Mesodermal cell (in vitro differentiated cells): Measurements from ENCODE around the gene PDRG1.
"Not testable (repeated sequence)": the region's sequence is repeated elsewhere in the genome, so short reads cannot be mapped to it uniquely, and the experiment has no call there.

Experiments
- H3K27ac ChIP-seq: 2 replicates; pipeline ENCODE4 v1.7.0; 2013; ENCODE audit warnings: mild to moderate bottlenecking, low read depth, low read length, moderate library complexity; ENCODE audit not compliant: severe bottlenecking
- H3K36me3 ChIP-seq: 2 replicates; pipeline ENCODE4 v1.7.1; 2013; ENCODE audit warnings: mild to moderate bottlenecking, low read length, moderate library complexity; ENCODE audit not compliant: control insufficient read depth, insufficient read depth
- H3K4me1 ChIP-seq: one replicate; pipeline ENCODE4 v1.7.1; 2013; ENCODE audit warnings: mild to moderate bottlenecking, low read length; ENCODE audit not compliant: insufficient read depth, control insufficient read depth, poor library complexity, severe bottlenecking
- H3K4me3 ChIP-seq: 2 replicates; pipeline ENCODE4 v1.7.0; 2013; ENCODE audit warnings: low read length, control low read depth, mild to moderate bottlenecking; ENCODE audit not compliant: insufficient read depth, poor library complexity, severe bottlenecking; ENCODE audit errors: extremely low read depth
- H3K9me3 ChIP-seq: 2 replicates; pipeline ENCODE4 v1.7.1; 2013; ENCODE audit warnings: mild to moderate bottlenecking, low read length, moderate library complexity; ENCODE audit not compliant: control insufficient read depth
- WGBS, 2 experiments: methylation state at CpG; one replicate each; pipeline ENCODE4 v1.1.5; 2013; ENCODE audit warnings: missing lambda C conversion rate in 2 of 2; ENCODE audit not compliant: insufficient coverage in 2 of 2; 5-methylcytosine and 5-hydroxymethylcytosine counted together

Gene PDRG1

DNA sequence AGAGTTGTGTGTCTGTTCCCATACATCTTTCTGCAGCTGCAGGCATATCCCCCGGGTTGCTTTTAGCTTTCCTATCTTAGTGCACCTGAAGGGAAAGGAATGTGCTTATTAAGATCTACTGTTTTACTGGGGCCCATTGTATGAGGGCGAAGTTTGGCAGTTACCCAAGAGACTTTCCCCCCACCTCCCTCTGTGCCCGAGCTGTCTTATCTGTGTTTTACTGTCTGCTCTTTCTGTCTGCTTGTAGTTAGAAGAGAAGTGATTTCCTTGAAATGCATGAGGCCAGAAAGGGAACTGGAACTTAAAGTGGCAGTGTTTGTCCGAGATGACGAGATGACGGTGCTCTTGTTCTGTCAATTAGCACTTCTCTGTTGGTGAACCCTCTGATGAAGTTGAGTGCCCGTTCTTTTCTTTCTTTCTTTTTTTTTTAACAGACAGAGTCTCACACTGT is 33.9 kb downstream of the PDRG1 start:
- H3K9me3 ChIP-seq, H3K4me3 ChIP-seq, H3K27ac ChIP-seq, H3K36me3 ChIP-seq, H3K4me1 ChIP-seq: not testable (repeated sequence)
- 78 to 79% methylated on average over 3 to 4 of the region's 7 CpGs for WGBS, 2 experiments

DNA sequence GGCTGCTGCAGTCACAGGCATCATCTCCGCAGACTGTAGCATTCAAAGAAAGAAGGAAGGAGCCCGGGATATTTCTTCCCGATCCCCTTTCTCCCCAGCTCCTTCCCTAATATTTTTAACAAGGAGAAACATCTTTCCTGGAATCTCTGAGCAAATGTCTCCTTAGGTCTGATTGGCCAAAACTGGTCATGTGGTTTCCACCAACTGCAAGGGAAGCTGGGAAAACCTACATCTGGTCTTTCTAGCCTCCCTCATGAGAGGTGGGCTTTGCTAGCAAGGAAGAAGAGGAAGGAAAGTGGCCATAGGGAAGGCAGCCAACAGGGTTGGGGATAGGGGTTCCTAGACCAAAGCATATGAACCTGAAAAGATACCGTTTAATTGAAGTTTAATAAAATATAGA is 35.1 kb downstream of the PDRG1 start:
- Histone ChIP-seq H3K36me3 (no peaks in the 10 kb centered on the region), H3K4me3 (no peak overlapping the region), H3K9me3 (no peaks in the 10 kb centered on the region), H3K4me1 (peaks cover 4% of the 10 kb centered on the region), H3K27ac (no peak overlapping the region)
- 100% methylated on average over 1 of the region's 4 CpGs for WGBS, 2 experiments

DNA sequence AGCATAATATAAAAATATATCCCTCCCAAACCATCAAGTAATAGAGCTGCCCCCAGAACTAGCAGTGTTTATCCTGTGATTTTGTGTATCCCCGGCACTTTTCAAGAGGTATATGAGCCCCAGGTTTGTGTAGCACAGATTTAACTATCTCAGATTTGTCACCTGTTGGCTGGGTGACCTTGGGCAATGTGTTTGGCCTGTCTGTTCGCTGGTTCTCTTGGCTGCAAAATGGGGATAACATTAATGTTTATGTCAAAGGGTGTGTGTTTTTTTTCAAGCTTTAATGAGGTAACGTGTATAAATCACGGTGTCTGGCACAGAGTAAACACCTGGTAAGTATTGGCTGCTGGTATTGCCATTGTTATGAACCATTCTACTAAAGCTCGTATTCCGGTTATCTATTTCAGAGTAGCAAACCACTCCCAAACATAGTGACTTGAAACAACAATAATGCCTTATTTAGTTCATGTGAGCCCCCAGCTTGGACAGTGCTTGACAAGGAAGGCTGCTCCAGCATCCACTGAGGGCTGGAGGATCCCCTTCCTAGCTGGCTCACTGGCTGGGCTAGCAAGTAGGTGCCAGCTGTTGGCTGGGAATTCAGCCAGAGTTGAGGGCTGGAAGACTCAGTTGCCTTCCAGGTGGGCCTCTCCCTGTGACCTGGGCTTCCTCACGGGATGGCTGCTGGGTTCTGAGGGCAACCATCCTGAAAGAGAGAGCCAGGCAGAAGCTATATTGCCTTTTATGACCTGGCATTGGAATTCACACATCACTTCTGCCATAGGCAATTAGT is 36.2 kb downstream of the PDRG1 start:
- no peak overlapping the region for H3K4me3 ChIP-seq
- no peak overlapping the region for H3K27ac ChIP-seq
- 91 to 92% methylated on average over 7 of the region's 7 CpGs for WGBS, 2 experiments

DNA sequence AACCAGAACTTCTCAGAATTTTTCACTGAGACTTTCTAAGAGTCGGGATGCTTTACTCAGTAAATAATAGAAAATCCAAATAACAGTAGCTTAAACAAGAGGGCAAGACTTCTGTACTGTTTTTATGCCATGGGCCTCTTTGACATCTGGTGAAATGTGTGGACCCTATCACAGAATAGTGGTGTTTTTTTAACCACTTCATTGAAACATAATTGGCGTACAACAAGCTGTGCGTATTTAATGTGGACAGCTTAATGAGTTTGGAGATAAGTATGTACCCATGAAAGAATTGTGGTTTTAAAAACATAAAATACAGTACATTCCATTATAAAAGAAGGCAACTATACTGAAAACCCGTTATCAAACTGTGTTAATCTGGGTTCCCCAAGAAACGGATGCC is 37.7 kb downstream of the PDRG1 start:
- Histone ChIP-seq H3K36me3 (no peaks in the 10 kb centered on the region), H3K9me3 (no peaks in the 10 kb centered on the region), H3K27ac (no peak overlapping the region), H3K4me1 (peaks cover 4% of the 10 kb centered on the region), H3K4me3 (no peak overlapping the region)
- 76 to 86% methylated on average over 2 of the region's 5 CpGs for WGBS, 2 experiments

More for the DNA sequence above, 36.2 kb downstream of the PDRG1 start:
- Histone ChIP-seq H3K36me3 (no peaks in the 10 kb centered on the region), H3K4me1 (peaks cover 4% of the 10 kb centered on the region), H3K9me3 (no peaks in the 10 kb centered on the region)

DNA sequence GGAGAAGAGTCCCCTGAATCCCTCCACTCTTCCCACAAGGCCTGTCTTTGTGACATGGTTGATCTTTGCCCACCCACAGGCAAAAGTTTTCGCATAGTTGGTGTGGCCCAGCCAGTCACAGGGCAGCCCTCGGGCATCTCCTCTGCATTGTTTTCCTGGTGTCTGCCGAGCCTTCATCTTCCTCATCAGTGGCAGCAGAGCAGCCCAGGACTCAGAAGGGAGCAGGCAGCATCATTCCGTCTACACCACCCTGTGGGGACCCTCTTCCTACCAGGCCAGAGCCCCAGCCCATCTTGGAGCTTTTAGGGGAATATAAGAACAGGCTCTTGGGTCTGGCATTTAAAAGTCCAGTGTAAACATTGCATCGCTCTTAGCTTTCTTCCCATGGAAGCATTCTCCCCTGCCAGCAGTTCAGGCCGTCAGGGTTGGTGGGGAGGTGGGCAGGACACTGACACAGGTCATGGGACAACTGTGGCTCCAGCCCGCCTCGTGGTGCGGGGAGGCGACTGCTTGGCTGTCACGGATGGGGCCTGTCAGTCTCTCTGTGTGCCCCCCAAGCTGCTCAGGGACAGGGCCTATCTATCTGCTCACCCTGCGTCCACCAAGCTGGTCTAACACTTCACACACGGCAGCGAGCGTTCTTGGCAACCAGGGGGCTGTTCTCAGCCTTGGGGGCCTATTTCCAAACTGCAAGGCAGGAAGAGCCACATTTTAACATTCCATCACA is 38.3 kb downstream of the PDRG1 start:
- Histone ChIP-seq H3K27ac (no peak overlapping the region), H3K36me3 (no peaks in the 10 kb centered on the region), H3K4me1 (peaks cover 4% of the 10 kb centered on the region), H3K4me3 (no peak overlapping the region), H3K9me3 (no peaks in the 10 kb centered on the region)
- WGBS, 2 experiments: 74 to 84% methylated on average over 13 of the region's 15 CpGs

DNA sequence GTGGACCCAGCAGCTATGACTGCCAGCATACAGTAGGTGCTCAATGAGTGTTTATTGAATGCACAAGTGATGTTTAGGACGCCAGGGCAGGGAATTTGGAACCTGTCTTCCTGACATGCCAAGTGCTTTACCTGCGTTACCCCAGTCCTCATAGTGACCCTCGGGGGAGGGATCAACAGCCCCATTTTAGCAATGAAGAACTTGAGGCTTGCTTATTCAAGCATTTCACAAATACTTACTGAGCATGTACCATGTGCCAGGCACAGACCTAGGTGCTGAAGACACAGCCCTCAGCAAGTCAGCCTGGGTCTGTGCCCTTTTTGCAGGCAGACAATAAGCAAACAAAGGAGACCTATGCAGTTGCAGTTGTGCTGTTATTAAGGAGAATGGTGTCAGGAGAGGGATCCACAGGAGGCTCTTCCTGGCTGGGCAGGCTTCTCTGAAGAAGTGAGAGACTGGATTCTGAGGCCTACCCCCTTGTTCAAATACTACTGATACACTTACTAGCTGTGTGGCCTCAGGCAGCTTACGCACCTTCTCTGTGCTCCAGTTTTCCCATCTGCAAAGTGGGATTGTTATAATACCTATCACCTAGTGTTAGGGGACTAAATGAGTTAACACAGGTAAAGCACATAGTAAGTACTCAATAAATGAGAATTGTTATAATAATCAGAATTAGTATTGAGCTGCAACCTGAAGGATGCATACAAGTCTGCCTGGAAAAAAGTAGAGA is 41.6 kb downstream of the PDRG1 start:
- WGBS, 2 experiments: 61 to 71% methylated on average over 1 to 3 of the region's 4 CpGs
- H3K9me3 ChIP-seq: no peaks in the 10 kb centered on the region

DNA sequence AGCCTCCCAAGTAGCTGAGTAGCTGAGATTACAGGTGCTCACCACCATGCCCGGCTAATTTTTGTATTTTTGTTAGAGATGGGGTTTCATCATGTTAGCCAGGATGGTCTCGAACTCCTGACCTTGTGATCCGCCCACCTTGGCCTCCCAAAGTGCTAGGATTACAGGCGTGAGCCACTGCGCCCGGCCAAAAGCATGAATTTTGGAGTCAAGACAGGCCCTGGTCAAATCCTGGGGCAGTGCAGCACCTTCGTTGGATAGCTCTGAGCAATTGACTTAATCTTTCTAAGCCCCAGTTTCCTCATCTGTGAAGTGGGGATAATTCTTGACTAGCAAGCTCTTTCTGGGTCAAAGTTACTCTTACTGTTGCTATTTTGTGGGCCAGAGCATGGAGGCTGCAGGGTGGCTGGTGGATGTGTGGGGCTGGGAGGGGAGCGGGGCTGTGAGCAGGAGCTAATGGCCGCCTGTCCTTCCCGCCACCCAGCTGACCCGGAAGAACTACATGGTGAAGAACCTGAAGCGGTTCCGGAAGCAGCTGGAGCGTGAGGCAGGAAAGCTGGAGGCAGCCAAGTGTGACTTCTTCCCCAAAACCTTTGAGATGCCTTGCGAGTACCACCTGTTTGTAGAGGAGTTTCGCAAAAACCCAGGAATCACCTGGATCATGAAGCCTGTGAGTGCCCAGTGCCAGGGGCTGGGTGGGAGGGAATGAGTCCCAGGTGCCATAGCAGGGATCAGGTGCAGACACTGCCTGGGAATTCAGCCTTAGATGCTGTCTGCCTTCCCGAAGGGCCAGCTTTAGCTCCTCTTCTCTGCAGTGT is 42.4 kb downstream of the PDRG1 start:
- Histone ChIP-seq H3K4me3 (no peak overlapping the region), H3K9me3 (no peaks in the 10 kb centered on the region), H3K27ac (no peak overlapping the region), H3K4me1 (no peaks in the 10 kb centered on the region), H3K36me3 (no peaks in the 10 kb centered on the region)
- 93 to 95% methylated on average over 15 to 16 of the region's 17 CpGs for WGBS, 2 experiments

More for the DNA sequence above, 41.6 kb downstream of the PDRG1 start:
- H3K4me3 ChIP-seq: no peak overlapping the region
- no peaks in the 10 kb centered on the region for H3K36me3 ChIP-seq
- H3K4me1 ChIP-seq: no peaks in the 10 kb centered on the region
- H3K27ac ChIP-seq: no peak overlapping the region

DNA sequence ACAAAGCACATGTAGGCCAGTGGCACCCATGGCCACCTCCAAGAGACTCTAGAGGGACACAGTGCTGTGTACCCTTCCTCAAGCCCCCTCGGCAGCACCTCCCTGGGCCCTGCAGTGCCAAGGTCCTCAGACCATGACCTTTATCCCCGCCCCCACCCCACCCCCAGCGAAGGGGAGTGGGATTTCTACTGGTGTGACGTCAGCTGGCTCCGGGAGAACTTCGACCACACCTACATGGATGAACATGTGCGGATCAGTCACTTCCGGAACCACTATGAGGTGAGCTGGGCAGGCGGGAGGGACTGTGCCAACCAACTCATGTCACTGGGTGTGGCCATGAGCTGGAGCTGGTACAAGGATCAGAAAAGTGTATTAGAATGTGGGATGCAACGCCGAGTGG is 43.4 kb downstream of the PDRG1 start:
- WGBS, 2 experiments: 93 to 94% methylated on average over 9 to 11 of the region's 11 CpGs
- H3K27ac ChIP-seq: no peak overlapping the region
- H3K4me3 ChIP-seq: no peak overlapping the region
- H3K4me1 ChIP-seq: no peaks in the 10 kb centered on the region
- H3K9me3 ChIP-seq: no peaks in the 10 kb centered on the region
- H3K36me3 ChIP-seq: no peaks in the 10 kb centered on the region

DNA sequence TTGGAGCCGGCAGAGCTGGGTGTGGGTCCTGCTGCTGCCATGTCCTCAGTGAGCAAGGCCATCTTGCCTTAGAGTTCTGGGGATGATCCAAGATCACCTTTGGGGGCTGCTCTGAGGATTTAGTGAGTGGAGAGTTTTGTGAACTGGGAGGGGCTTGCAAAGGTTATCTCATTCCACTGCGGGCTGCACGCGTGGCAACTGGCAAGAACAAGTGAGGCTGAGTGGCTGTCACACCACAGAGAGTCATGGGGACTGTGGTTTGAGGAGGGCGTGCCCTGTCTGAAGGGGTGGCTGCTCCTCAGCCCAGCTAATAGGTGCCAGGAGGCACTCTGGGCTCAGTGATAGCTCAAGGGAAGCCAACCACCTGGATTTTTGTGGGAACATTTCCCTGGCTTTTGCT is 43.8 kb downstream of the PDRG1 start:
- Histone ChIP-seq H3K36me3 (no peaks in the 10 kb centered on the region), H3K27ac (no peak overlapping the region), H3K4me1 (no peaks in the 10 kb centered on the region), H3K4me3 (no peak overlapping the region), H3K9me3 (no peaks in the 10 kb centered on the region)
- whole genome bisulfite sequencing, 2 experiments: 94 to 95% methylated on average over 4 to 5 of the region's 5 CpGs

DNA sequence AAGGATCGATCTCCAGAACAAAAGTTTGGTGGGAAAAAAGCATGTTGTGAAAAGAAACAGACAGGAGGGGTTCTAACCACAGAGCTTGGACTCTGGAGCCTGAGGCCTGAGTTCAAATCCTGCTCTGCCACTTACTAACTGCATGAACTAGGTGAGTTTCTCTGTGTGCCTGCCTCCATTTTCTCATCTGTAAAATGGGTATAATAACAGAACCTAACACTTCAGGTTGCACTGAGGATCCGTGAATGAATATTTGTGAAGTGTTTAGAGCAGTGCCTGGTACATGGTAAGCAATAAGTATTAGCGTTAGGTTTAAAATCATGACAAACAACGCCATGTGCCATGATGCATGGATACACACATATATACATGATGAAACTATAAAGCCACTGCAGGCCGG is 44.8 kb downstream of the PDRG1 start:
- no peaks in the 10 kb centered on the region for H3K36me3 ChIP-seq
- H3K4me1 ChIP-seq: no peaks in the 10 kb centered on the region
- 74 to 94% methylated on average over 2 of the region's 5 CpGs for WGBS, 2 experiments
- no peak overlapping the region for H3K27ac ChIP-seq
- no peaks in the 10 kb centered on the region for H3K9me3 ChIP-seq
- H3K4me3 ChIP-seq: no peak overlapping the region
